GM12878 (cell line): ENCODE measurements around the gene VAV2. TPM values are rescaled to one million over a fixed set of nuclear protein-coding genes. Genes with fewer than 3 reads are reported as not detected.

Experiments used
- ATAC-seq: fragments of 200-7000 bp; cut with Tn5 transposase; 3 replicates; pipeline ENCODE4 v1.9.1; 2020; ENCODE audit warnings: mild to moderate bottlenecking, moderate library complexity
- BruUV-seq: library from RNA; stranded (reverse); fragments of 400-500 nt; replicated peaks from 2 replicates; lab custom pipeline; 2021; lab: Mats Ljungman, UMichigan
- CTCF ChIA-PET: fragments of 300-600 bp; sonication (Branson Sonifier 250); formaldehyde crosslinking; extraction: SDS; loops from one replicate; lab custom pipeline; 2021; ENCODE audit warnings: inconsistent platforms; lab: Yijun Ruan, JAX
- POLR2A ChIA-PET: fragments of 350-600 bp; formaldehyde crosslinking; extraction: SDS; loops from one replicate; lab custom pipeline; 2021; ENCODE audit warnings: inconsistent platforms; lab: Charles Lee
- RAD21 ChIA-PET: fragments of 300-600 bp; sonication (Branson Sonifier 250); formaldehyde crosslinking; loops from one replicate; lab custom pipeline; 2023; ENCODE audit warnings: antibody characterized with exemption; ENCODE audit not compliant: unreplicated experiment; lab: Charles Lee
- SMC1A ChIA-PET: fragments of 300-600 bp; sonication (Branson Sonifier 250); formaldehyde crosslinking; loops from one replicate; lab custom pipeline; 2023; ENCODE audit not compliant: unreplicated experiment, uncharacterized antibody; lab: Charles Lee
- DNase-seq: peaks from one replicate; pipeline ENCODE4 v3.0.0-alpha.2; 2011; ENCODE audit warnings: low read depth, low spot score
- FAIRE-seq: peaks from 3 replicates; lab custom pipeline; 2011; peaks lifted over from hg19 to GRCh38; lab: Jason Lieb, UNC
- H2AFZ ChIP-seq: 2 replicates; pipeline ENCODE4 v1.6.0; 2011; ENCODE audit warnings: low read depth, low read length, control low read depth; ENCODE audit not compliant: control insufficient read depth
- H3K27ac ChIP-seq: 2 replicates; pipeline ENCODE4 v1.5.1; 2011; ENCODE audit warnings: control low read depth; ENCODE audit not compliant: control insufficient read depth, insufficient read depth
- H3K27me3 ChIP-seq, 2 experiments: replicated peaks in 1 of 2; 2 replicates each; pipeline versions ENCODE4 v1.6.0 to v1.6.1; 2011; ENCODE audit warnings: low read length in 1 of 2; ENCODE audit not compliant: control insufficient read depth in 2 of 2, insufficient read depth in 2 of 2
- H3K36me3 ChIP-seq, 2 experiments: 2 replicates each; pipeline ENCODE4 v1.5.1; 2011; ENCODE audit warnings: low read length in 1 of 2; ENCODE audit not compliant: control insufficient read depth in 2 of 2, insufficient read depth in 2 of 2
- H3K4me1 ChIP-seq: 2 replicates; pipeline ENCODE4 v1.6.1; 2011; ENCODE audit warnings: mild to moderate bottlenecking, low read length, moderate library complexity, mixed read lengths; ENCODE audit not compliant: control insufficient read depth, insufficient read depth
- H3K4me2 ChIP-seq: 2 replicates; pipeline ENCODE4 v1.6.0; 2011; ENCODE audit warnings: control low read depth; ENCODE audit not compliant: control insufficient read depth, insufficient read depth
- H3K4me3 ChIP-seq: fragments of 200-600 bp; sonication (generic); 2 replicates; pipeline ENCODE4 v1.5.1; 2016
- H3K79me2 ChIP-seq: 2 replicates; pipeline ENCODE4 v1.6.0; 2011; ENCODE audit warnings: low read length; ENCODE audit not compliant: control insufficient read depth, insufficient read depth
- H3K9ac ChIP-seq: 2 replicates; pipeline ENCODE4 v1.8.0; 2011; ENCODE audit warnings: low read length, control low read depth, mixed read lengths; ENCODE audit not compliant: control insufficient read depth, insufficient read depth
- H3K9me3 ChIP-seq: replicated peaks from 3 replicates; pipeline ENCODE4 v1.5.1; 2011; ENCODE audit warnings: mild to moderate bottlenecking, low read length; ENCODE audit not compliant: control insufficient read depth, insufficient read depth
- H4K20me1 ChIP-seq: 2 replicates; pipeline ENCODE4 v1.6.0; 2011; ENCODE audit not compliant: control insufficient read depth, insufficient read depth
- ATF3 ChIP-seq: IDR thresholded peaks from 2 replicates; pipeline ENCODE4 v1.6.1; 2011; ENCODE audit warnings: low read depth, mild to moderate bottlenecking, low read length, moderate library complexity, borderline replicate concordance; ENCODE audit errors: extremely low read depth
- ATF7 ChIP-seq: fragments of 450-650 bp; IDR thresholded peaks from 2 replicates; pipeline ENCODE4 v1.6.1; 2016; ENCODE audit warnings: low read depth, mild to moderate bottlenecking
- BCL3 ChIP-seq: IDR thresholded peaks from 2 replicates; pipeline ENCODE4 v1.6.1; 2011; ENCODE audit warnings: borderline replicate concordance, low read depth, mild to moderate bottlenecking, moderate library complexity, low read length; ENCODE audit not compliant: insufficient read depth, poor library complexity, severe bottlenecking
- CREB1 ChIP-seq: IDR thresholded peaks from 2 replicates; pipeline ENCODE4 v1.6.1; 2012; ENCODE audit warnings: low read depth, mild to moderate bottlenecking, inconsistent platforms
- E2F8 ChIP-seq: fragments of 450-650 bp; IDR thresholded peaks from 2 replicates; pipeline ENCODE4 v1.6.1; 2018; ENCODE audit warnings: mild to moderate bottlenecking, low read depth, moderate library complexity; ENCODE audit not compliant: partially characterized antibody
- GABPA ChIP-seq: IDR thresholded peaks from 2 replicates; pipeline ENCODE4 v1.6.1; 2014; ENCODE audit warnings: antibody characterized with exemption, low read depth, mild to moderate bottlenecking, inconsistent platforms
- HDAC6 ChIP-seq: fragments of 200-600 bp; sonication (generic); IDR thresholded peaks from one replicate; pipeline ENCODE4 v1.8.0; 2017; ENCODE audit warnings: antibody characterized with exemption; ENCODE audit not compliant: unreplicated experiment
- IKZF2 ChIP-seq, 2 experiments: fragments of 450-650 bp; IDR thresholded peaks; 2 replicates each; pipeline ENCODE4 v1.6.1; 2017; ENCODE audit warnings: mild to moderate bottlenecking in 2 of 2, moderate library complexity in 2 of 2
- KAT2A ChIP-seq: conservative IDR thresholded peaks from 2 replicates; pipeline ENCODE4 v1.6.1; 2011; ENCODE audit warnings: low read depth, low read length; ENCODE audit not compliant: control insufficient read depth
- KLF5 ChIP-seq: fragments of 450-650 bp; IDR thresholded peaks from 2 replicates; pipeline ENCODE4 v1.6.1; 2014; ENCODE audit warnings: mild to moderate bottlenecking; ENCODE audit not compliant: partially characterized antibody
- NBN ChIP-seq: fragments of 450-650 bp; IDR thresholded peaks from 2 replicates; pipeline ENCODE4 v1.6.1; 2016
- NKRF ChIP-seq: fragments of 450-650 bp; conservative IDR thresholded peaks from 2 replicates; pipeline ENCODE4 v1.6.1; 2017; ENCODE audit warnings: mild to moderate bottlenecking, moderate library complexity
- PAX5 ChIP-seq: IDR thresholded peaks from 2 replicates; pipeline ENCODE4 v1.6.1; 2011; ENCODE audit warnings: low read depth, low read length, borderline replicate concordance
- POU2F2 ChIP-seq: IDR thresholded peaks from 3 replicates; pipeline ENCODE4 v1.6.1; 2011; ENCODE audit warnings: low read depth, mild to moderate bottlenecking, low read length, borderline replicate concordance
- SREBF2 ChIP-seq: IDR thresholded peaks from 2 replicates; pipeline ENCODE4 v1.6.1; 2012; ENCODE audit warnings: mild to moderate bottlenecking, low read length
- SUZ12 ChIP-seq: fragments of 200-600 bp; sonication (generic); IDR thresholded peaks from one replicate; pipeline ENCODE4 v1.6.1; 2018; ENCODE audit warnings: antibody characterized with exemption, mild to moderate bottlenecking; ENCODE audit not compliant: unreplicated experiment
- ZNF217 ChIP-seq: fragments of 450-650 bp; IDR thresholded peaks from 2 replicates; pipeline ENCODE4 v1.6.1; 2017; ENCODE audit warnings: antibody characterized with exemption, mild to moderate bottlenecking
- ZSCAN29 ChIP-seq: fragments of 450-650 bp; IDR thresholded peaks from 2 replicates; pipeline ENCODE4 v1.6.1; 2017; ENCODE audit warnings: mild to moderate bottlenecking, moderate library complexity
- WGBS: methylation state at CpG from one replicate; pipeline ENCODE4 v1.1.6; 2016; ENCODE audit warnings: low lambda C conversion rate; ENCODE audit not compliant: insufficient replicate concordance, insufficient coverage; ENCODE audit errors: missing lambda C conversion rate; 5-methylcytosine and 5-hydroxymethylcytosine counted together
- in situ Hi-C: fragments of 300-500 bp; cut with MboI; formaldehyde crosslinking; loops from 9 replicates; pipeline ENCODE4 v1.14.3; 2018; ENCODE audit warnings: mixed read lengths
- intact Hi-C: fragments of 100-400 bp; cut with micrococcal nuclease; formaldehyde crosslinking; loops from one replicate; pipeline ENCODE4 v1.14.2; 2022; ENCODE audit not compliant: unreplicated experiment
- polyA plus RNA-seq, 11 experiments: library from polyadenylated mRNA; depleted of rRNA in 4 of 11; unstranded in 6 of 11; stranded (reverse) in 5 of 11; fragments of >200 nt; fragmentation: Nextera tagmentation in 4 of 11; fragmentation: Illumina TruSeq in 1 of 11; extraction: Ambion mirVana in 4 of 11; extraction: Trizol in 1 of 11; gene quantifications; 1 replicate in 1 of 11; 2 replicates in 10 of 11; pipeline versions ENCODE4 v1.2.1 to v1.2.3, GENCODE V29; 2011 to 2016; ENCODE audit warnings: inconsistent platforms in 2 of 11, missing spikeins in 2 of 11, low read depth in 1 of 11
- total RNA-seq, 4 experiments: library from RNA; depleted of rRNA in 3 of 4; stranded (reverse); fragments of >200 nt in 3 of 4; fragmentation: Illumina TruSeq in 1 of 4; extraction: Trizol in 1 of 4; gene quantifications; 2 replicates each; pipeline versions ENCODE4 v1.2.1 to v1.2.3, GENCODE V29; 2013 to 2021

Gene VAV2
- total and polyA plus RNA-seq, 10 of the 15 experiments (the other 5 are each of a cell fraction or from before 2014, with no cell fraction given) = 0.13 to 43.9 (median 16.9) TPM

GRCh38 chr9:133877967-133878366 lies 114.2 kb downstream of the VAV2 start:
- peaks cover 2% of the 10 kb centered on the region for H3K79me2 ChIP-seq

More at GRCh38 chr9:133877967-133878366, 114.2 kb downstream of the VAV2 start:
- WGBS = 95% methylated on average over 17 of the region's 17 CpGs
- Histone ChIP-seq H3K9me3 (no peaks in the 10 kb centered on the region), H4K20me1 (no peaks in the 10 kb centered on the region), H3K36me3 (peaks cover 0 to 5% of the 10 kb centered on the region in 2 experiments; a peak in 2 of 4 replicates), H2AFZ (no peak overlapping the region), H3K4me3 (no peak overlapping the region), H3K27ac (no peak overlapping the region), H3K27me3 (no peaks in the 10 kb centered on the region), H3K4me1 (no peaks in the 10 kb centered on the region), H3K9ac (no peak overlapping the region), H3K4me2 (no peak overlapping the region)
- DNase-seq (no peak), FAIRE-seq (no peak), ATAC-seq (no peak)
- intact Hi-C loops = no loop called here
- in situ Hi-C loops = no loop called here
- no TSS peak for BruUV-seq
- POLR2A ChIA-PET = no interaction called here
- SMC1A ChIA-PET = no interaction called here
- TF ChIP-seq ZSCAN29 (no peak), KLF5 (no peak), POU2F2 (no peak), CREB1 (no peak), E2F8 (no peak), SUZ12 (no peak), GABPA (no peak), ATF7 (no peak), KAT2A (no peak), PAX5 (no peak), BCL3 (no peak), HDAC6 (no peak), NBN (no peak), SREBF2 (no peak), ATF3 (no peak), NKRF (no peak), ZNF217 (no peak), IKZF2 (IDR thresholded peaks at IDR 0.05) (no peak)
- CTCF ChIA-PET = interaction anchor here (1.1 kb wide), 1 partner anchor 139 kb away, joined by 3 read pairs; no protein-coding TSS in a partner anchor
- RAD21 ChIA-PET = no interaction called here
